Panc1 (cell line): ENCODE measurements around the gene CEACAM18. TPM values are rescaled to one million over a fixed set of nuclear protein-coding genes. Genes with fewer than 3 reads are reported as not detected.

ENCODE experiments used
- ATAC-seq: fragments of 200-7000 bp; cut with Tn5 transposase; 2 replicates; pipeline ENCODE4 v1.9.1; 2020; ENCODE audit warnings: mild to moderate bottlenecking, moderate library complexity
- BruUV-seq: library from RNA; stranded (reverse); fragments of 400-500 nt; replicated peaks from 2 replicates; lab custom pipeline; 2021; lab: Mats Ljungman, UMichigan
- CTCF ChIA-PET: fragments of 300-600 bp; sonication (Branson Sonifier 250); formaldehyde crosslinking; loops from one replicate; lab custom pipeline; 2022; ENCODE audit warnings: antibody characterized with exemption; lab: Charles Lee
- POLR2A ChIA-PET: fragments of 300-600 bp; sonication (Branson Sonifier 250); formaldehyde crosslinking; loops from one replicate; lab custom pipeline; 2022; ENCODE audit warnings: antibody characterized with exemption; lab: Charles Lee
- DNase-seq: peaks from one replicate; pipeline ENCODE4 v3.0.0-alpha.2; 2010; ENCODE audit warnings: low read depth, low spot score
- H3K27ac ChIP-seq: 2 replicates; pipeline ENCODE4 v1.5.1; 2011; ENCODE audit warnings: mild to moderate bottlenecking, low read length, inconsistent platforms
- H3K27me3 ChIP-seq: fragments of 200-500 bp; sonication (Bioruptor generic); 2 replicates; pipeline ENCODE4 v1.6.0; 2014; ENCODE audit warnings: low read length, inconsistent platforms; ENCODE audit not compliant: control insufficient read depth, insufficient read depth
- H3K36me3 ChIP-seq: fragments of 200-500 bp; sonication (Bioruptor generic); 2 replicates; pipeline ENCODE4 v1.5.1; 2014; ENCODE audit warnings: inconsistent platforms, mild to moderate bottlenecking, low read length, moderate library complexity; ENCODE audit not compliant: control insufficient read depth, insufficient read depth
- H3K4me1 ChIP-seq: 2 replicates; pipeline ENCODE4 v1.5.1; 2011; ENCODE audit warnings: inconsistent platforms, mild to moderate bottlenecking, low read length, moderate library complexity; ENCODE audit not compliant: control insufficient read depth, insufficient read depth
- H3K4me3 ChIP-seq, 2 experiments: 2 replicates each; pipeline ENCODE4 v1.5.1; 2011 to 2012; ENCODE audit warnings: low read depth in 2 of 2, low read length in 2 of 2, mild to moderate bottlenecking in 2 of 2, inconsistent platforms in 1 of 2, moderate library complexity in 1 of 2
- H3K9me3 ChIP-seq: fragments of 200-500 bp; sonication (Bioruptor generic); 2 replicates; pipeline ENCODE4 v1.5.1; 2014; ENCODE audit warnings: low read depth, mild to moderate bottlenecking, inconsistent platforms, low read length, moderate library complexity; ENCODE audit not compliant: control insufficient read depth, insufficient read depth
- POLR2AphosphoS5 ChIP-seq: IDR thresholded peaks from 2 replicates; pipeline ENCODE4 v1.6.1; 2012; ENCODE audit warnings: mild to moderate bottlenecking, low read depth, low read length, moderate library complexity
- SIN3A ChIP-seq: IDR thresholded peaks from 2 replicates; pipeline ENCODE4 v1.6.1; 2012; ENCODE audit warnings: low read depth, mild to moderate bottlenecking, low read length, moderate library complexity, borderline replicate concordance; ENCODE audit not compliant: insufficient read depth
- TCF7L2 ChIP-seq: IDR thresholded peaks from 2 replicates; pipeline ENCODE4 v1.6.1; 2011; ENCODE audit warnings: mild to moderate bottlenecking, low read depth, low read length, inconsistent platforms
- in situ Hi-C: cut with HindIII; loops from 2 replicates; pipeline ENCODE4 v1.10.0; 2016; ENCODE audit warnings: low sequenced_read_pairs, low pct_unique_long_range_greater_than_20kb
- intact Hi-C: fragments of 100-400 bp; cut with micrococcal nuclease; formaldehyde crosslinking; loops from one replicate; pipeline ENCODE4 v1.10.0; 2022; ENCODE audit not compliant: unreplicated experiment
- total RNA-seq: library from RNA; stranded (reverse); gene quantifications from one replicate; pipeline ENCODE4 v1.2.1, GENCODE V29; 2021; ENCODE audit not compliant: unreplicated experiment
- TF ChIP-seq, protein P1 (sequence below): fragments of 450-650 bp; IDR thresholded peaks from 2 replicates; pipeline ENCODE4 v1.5.1; 2017; ENCODE audit warnings: mild to moderate bottlenecking
- TF ChIP-seq, protein P2 (sequence below), 2 experiments: IDR thresholded peaks; 2 replicates each; pipeline ENCODE4 v1.6.1; 2011 to 2012; ENCODE audit warnings: low read depth in 2 of 2, control low read depth in 1 of 2, low read length in 1 of 2, mild to moderate bottlenecking in 1 of 2, moderate library complexity in 1 of 2; ENCODE audit not compliant: insufficient read depth in 1 of 2

CEACAM18 gene
- total RNA-seq, 1 experiment from 2014 or later = not detected

DNA sequence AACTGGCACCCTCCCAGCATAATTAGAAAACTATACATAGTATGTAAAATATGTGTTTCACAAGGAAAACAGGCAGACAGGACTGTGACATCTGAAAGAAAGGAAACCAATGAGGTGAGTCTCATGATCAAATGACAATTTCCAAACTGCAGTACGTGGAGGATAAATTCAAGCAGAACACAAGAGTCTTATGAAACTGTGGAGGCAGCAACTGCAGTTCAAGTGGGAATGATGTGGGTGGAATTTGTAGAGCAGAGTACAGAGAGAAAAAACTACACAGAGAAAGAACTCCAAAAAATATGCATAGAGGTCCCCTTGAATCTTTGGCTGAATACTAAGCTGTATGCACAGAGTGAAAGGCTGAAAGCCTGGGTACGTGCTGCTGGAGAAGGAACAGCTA, 43.4 kb downstream of the CEACAM18 start:
- TF ChIP-seq, protein P1, sequence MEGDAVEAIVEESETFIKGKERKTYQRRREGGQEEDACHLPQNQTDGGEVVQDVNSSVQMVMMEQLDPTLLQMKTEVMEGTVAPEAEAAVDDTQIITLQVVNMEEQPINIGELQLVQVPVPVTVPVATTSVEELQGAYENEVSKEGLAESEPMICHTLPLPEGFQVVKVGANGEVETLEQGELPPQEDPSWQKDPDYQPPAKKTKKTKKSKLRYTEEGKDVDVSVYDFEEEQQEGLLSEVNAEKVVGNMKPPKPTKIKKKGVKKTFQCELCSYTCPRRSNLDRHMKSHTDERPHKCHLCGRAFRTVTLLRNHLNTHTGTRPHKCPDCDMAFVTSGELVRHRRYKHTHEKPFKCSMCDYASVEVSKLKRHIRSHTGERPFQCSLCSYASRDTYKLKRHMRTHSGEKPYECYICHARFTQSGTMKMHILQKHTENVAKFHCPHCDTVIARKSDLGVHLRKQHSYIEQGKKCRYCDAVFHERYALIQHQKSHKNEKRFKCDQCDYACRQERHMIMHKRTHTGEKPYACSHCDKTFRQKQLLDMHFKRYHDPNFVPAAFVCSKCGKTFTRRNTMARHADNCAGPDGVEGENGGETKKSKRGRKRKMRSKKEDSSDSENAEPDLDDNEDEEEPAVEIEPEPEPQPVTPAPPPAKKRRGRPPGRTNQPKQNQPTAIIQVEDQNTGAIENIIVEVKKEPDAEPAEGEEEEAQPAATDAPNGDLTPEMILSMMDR = no peak
- TF ChIP-seq, protein P2, sequence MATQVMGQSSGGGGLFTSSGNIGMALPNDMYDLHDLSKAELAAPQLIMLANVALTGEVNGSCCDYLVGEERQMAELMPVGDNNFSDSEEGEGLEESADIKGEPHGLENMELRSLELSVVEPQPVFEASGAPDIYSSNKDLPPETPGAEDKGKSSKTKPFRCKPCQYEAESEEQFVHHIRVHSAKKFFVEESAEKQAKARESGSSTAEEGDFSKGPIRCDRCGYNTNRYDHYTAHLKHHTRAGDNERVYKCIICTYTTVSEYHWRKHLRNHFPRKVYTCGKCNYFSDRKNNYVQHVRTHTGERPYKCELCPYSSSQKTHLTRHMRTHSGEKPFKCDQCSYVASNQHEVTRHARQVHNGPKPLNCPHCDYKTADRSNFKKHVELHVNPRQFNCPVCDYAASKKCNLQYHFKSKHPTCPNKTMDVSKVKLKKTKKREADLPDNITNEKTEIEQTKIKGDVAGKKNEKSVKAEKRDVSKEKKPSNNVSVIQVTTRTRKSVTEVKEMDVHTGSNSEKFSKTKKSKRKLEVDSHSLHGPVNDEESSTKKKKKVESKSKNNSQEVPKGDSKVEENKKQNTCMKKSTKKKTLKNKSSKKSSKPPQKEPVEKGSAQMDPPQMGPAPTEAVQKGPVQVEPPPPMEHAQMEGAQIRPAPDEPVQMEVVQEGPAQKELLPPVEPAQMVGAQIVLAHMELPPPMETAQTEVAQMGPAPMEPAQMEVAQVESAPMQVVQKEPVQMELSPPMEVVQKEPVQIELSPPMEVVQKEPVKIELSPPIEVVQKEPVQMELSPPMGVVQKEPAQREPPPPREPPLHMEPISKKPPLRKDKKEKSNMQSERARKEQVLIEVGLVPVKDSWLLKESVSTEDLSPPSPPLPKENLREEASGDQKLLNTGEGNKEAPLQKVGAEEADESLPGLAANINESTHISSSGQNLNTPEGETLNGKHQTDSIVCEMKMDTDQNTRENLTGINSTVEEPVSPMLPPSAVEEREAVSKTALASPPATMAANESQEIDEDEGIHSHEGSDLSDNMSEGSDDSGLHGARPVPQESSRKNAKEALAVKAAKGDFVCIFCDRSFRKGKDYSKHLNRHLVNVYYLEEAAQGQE (IDR thresholded peaks at IDR 0.05; ENCODE audit: insufficient read depth in 1 of 2, low read depth in 2 of 2, low read length in 1 of 2) = no peak
- no peak for TF ChIP-seq SIN3A
- no peak for TF ChIP-seq TCF7L2
- TF ChIP-seq POLR2AphosphoS5 = no peak
- no peak for ATAC-seq
- H3K4me3 ChIP-seq = no peak overlapping the region
- BruUV-seq = no TSS peak
- no peaks in the 10 kb centered on the region for H3K9me3 ChIP-seq
- DNase-seq = no peak
- POLR2A ChIA-PET = no interaction called here
- CTCF ChIA-PET = no interaction called here
- intact Hi-C loops (no loop called here), in situ Hi-C loops (no loop called here)
- no peaks in the 10 kb centered on the region for H3K36me3 ChIP-seq
- H3K4me1 ChIP-seq = no peaks in the 10 kb centered on the region
- H3K27me3 ChIP-seq = no peaks in the 10 kb centered on the region; the same call in 1 of the 2 replicates
- H3K27ac ChIP-seq = no peak overlapping the region

DNA sequence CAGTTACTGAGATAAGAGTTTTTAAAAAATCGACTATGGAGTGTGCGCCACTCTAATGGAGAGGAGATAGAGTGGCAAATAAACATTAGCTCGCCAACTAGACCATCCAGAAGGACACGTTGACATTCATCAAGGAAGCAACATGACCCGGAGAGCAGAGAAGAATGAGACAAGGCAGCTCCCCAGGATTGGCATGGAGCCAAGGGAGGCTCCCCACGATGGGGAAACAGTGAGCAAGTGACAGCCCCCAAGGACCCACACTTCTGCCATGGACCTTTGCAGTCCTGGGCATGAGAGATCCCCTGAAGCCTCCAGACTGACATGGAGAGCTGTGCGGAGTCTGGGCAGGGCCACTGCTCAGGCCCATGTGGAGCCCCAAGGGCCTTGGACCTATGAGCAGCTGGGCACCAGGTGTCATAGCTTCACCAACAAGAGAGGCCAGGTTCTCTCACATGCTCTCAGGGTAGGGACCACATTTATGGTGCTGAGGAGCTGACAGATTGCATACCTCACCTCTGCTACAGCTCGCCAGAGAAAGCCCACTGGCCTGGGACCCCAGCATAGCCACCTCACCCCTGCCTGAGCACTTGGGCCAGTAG, 46.4 kb downstream of the CEACAM18 start:
- POLR2A ChIA-PET = no interaction called here

More for the DNA sequence above, 46.4 kb downstream of the CEACAM18 start:
- no peaks in the 10 kb centered on the region for H3K9me3 ChIP-seq
- ATAC-seq (no peak), DNase-seq (no peak)
- no peaks in the 10 kb centered on the region for H3K36me3 ChIP-seq
- intact Hi-C loops = no loop called here
- in situ Hi-C loops = no loop called here
- BruUV-seq = no TSS peak
- no peak for TF ChIP-seq POLR2AphosphoS5
- TF ChIP-seq, protein P1 = no peak
- no peak for TF ChIP-seq TCF7L2
- no peak for TF ChIP-seq SIN3A
- TF ChIP-seq, protein P2 (IDR thresholded peaks at IDR 0.05; ENCODE audit: insufficient read depth in 1 of 2, low read depth in 2 of 2, low read length in 1 of 2) = no peak
- no peaks in the 10 kb centered on the region for H3K4me1 ChIP-seq
- H3K4me3 ChIP-seq = no peak overlapping the region
- no peak overlapping the region for H3K27ac ChIP-seq
- peaks cover 3% of the 10 kb centered on the region; the same call in 1 of the 2 replicates for H3K27me3 ChIP-seq
- CTCF ChIA-PET = no interaction called here
